ENCODE results near the gene TOGARAM1. TPM values are rescaled to one million over a fixed set of nuclear protein-coding genes. Genes with fewer than 3 reads are reported as not detected.

Gene TOGARAM1
- total RNA-seq, 1 experiment from 2014 or later, result 5.9 TPM

DNA sequence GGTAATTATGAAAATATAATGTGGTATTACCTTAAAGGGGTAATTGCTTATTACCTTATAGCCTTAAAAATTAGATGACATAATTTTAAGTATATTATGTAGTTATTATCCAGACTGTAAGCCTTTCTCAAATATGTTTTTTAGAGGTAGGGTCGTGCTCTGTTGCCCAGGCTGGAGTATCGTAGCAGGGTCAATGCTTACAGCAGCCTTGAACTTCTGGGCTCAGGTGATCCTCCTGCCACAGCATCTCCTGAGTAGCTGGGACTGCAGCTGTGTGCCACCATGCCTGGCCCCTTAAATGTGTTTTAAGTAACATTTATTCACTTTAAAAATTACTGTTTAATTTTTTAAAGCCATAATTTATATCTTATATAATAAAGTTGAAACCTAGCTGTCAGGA lies 132.3 kb downstream of the TOGARAM1 start:
- CTCF ChIA-PET, result no interaction called here

DNA sequence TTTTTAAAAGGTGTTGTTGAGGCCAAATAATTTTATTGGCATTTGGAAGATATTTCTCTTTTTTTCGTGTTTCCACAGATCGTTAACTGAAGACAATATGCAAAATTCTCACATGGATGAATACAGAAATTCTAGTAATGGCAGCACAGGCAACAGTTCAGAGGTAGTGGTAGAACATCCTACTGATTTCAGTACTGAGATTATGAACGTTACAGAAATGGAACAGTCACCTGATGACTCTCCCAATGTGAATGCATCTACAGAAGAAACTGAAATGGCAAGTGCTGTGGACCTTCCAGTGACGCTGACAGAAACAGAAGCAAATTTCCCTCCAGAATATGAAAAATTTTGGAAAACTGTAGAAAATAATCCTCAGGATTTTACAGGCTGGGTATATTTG lies 133.2 kb downstream of the TOGARAM1 start:
- H3K27ac Mint-ChIP-seq (ENCODE audit: unreplicated experiment), result no peak overlapping the region
- ChIA-PET CTCF (no interaction called here), POLR2A (no interaction called here)
- H3K9me3 Mint-ChIP-seq (ENCODE audit: unreplicated experiment), result no peaks in the 10 kb centered on the region
- Histone ChIP-seq H3K27me3 (replicated peaks; ENCODE audit: control insufficient read depth, insufficient read depth, low read length) (no peaks in the 10 kb centered on the region), H3K9me3 (no peaks in the 10 kb centered on the region), H3K36me3 (ENCODE audit: control insufficient read depth, insufficient read depth, low read length) (no peaks in the 10 kb centered on the region), H3K4me3 (ENCODE audit: low read depth, low read length) (no peak overlapping the region), H3K4me1 (no peaks in the 10 kb centered on the region)
- BruUV-seq (replicated peaks), result no TSS peak
- intact Hi-C loops (cut with micrococcal nuclease; ENCODE audit: unreplicated experiment), result no loop called here
- no peak for DNase-seq
- peaks cover 40% of the 10 kb centered on the region for H3K36me3 Mint-ChIP-seq (ENCODE audit: insufficient read depth, unreplicated experiment)
- no peaks in the 10 kb centered on the region for H3K27me3 Mint-ChIP-seq (ENCODE audit: insufficient read depth, unreplicated experiment)
- H3K4me1 Mint-ChIP-seq (ENCODE audit: low read depth, unreplicated experiment), result no peaks in the 10 kb centered on the region
- TF ChIP-seq, protein P1, sequence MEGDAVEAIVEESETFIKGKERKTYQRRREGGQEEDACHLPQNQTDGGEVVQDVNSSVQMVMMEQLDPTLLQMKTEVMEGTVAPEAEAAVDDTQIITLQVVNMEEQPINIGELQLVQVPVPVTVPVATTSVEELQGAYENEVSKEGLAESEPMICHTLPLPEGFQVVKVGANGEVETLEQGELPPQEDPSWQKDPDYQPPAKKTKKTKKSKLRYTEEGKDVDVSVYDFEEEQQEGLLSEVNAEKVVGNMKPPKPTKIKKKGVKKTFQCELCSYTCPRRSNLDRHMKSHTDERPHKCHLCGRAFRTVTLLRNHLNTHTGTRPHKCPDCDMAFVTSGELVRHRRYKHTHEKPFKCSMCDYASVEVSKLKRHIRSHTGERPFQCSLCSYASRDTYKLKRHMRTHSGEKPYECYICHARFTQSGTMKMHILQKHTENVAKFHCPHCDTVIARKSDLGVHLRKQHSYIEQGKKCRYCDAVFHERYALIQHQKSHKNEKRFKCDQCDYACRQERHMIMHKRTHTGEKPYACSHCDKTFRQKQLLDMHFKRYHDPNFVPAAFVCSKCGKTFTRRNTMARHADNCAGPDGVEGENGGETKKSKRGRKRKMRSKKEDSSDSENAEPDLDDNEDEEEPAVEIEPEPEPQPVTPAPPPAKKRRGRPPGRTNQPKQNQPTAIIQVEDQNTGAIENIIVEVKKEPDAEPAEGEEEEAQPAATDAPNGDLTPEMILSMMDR (IDR thresholded peaks at IDR 0.05; ENCODE audit: insufficient read depth in 1 of 2, low read depth in 1 of 2, low read length in 1 of 2, severe bottlenecking in 1 of 2, unreplicated experiment in 1 of 2), result no peak
- H3K4me3 Mint-ChIP-seq (ENCODE audit: unreplicated experiment), result no peak overlapping the region

More for the DNA sequence above, 132.3 kb downstream of the TOGARAM1 start:
- H3K36me3 Mint-ChIP-seq (ENCODE audit: insufficient read depth, unreplicated experiment), result peaks cover 34% of the 10 kb centered on the region
- H3K4me3 Mint-ChIP-seq (ENCODE audit: unreplicated experiment), result no peak overlapping the region
- no peak overlapping the region for H3K4me3 ChIP-seq (ENCODE audit: low read depth, low read length)
- BruUV-seq (replicated peaks), result no TSS peak
- intact Hi-C loops (cut with micrococcal nuclease; ENCODE audit: unreplicated experiment), result no loop called here
- no peaks in the 10 kb centered on the region for H3K27me3 ChIP-seq (replicated peaks; ENCODE audit: control insufficient read depth, insufficient read depth, low read length)
- no peaks in the 10 kb centered on the region for H3K9me3 ChIP-seq
- no peaks in the 10 kb centered on the region for H3K4me1 Mint-ChIP-seq (ENCODE audit: low read depth, unreplicated experiment)
- H3K9me3 Mint-ChIP-seq (ENCODE audit: unreplicated experiment), result no peaks in the 10 kb centered on the region
- TF ChIP-seq, protein P1 (IDR thresholded peaks at IDR 0.05; ENCODE audit: insufficient read depth in 1 of 2, low read depth in 1 of 2, low read length in 1 of 2, severe bottlenecking in 1 of 2, unreplicated experiment in 1 of 2), result no peak
- no peaks in the 10 kb centered on the region for H3K27me3 Mint-ChIP-seq (ENCODE audit: insufficient read depth, unreplicated experiment)
- no peak overlapping the region for H3K27ac Mint-ChIP-seq (ENCODE audit: unreplicated experiment)
- H3K4me1 ChIP-seq, result no peaks in the 10 kb centered on the region
- POLR2A ChIA-PET, result no interaction called here
- DNase-seq, result no peak
- H3K36me3 ChIP-seq (ENCODE audit: control insufficient read depth, insufficient read depth, low read length), result no peaks in the 10 kb centered on the region

DNA sequence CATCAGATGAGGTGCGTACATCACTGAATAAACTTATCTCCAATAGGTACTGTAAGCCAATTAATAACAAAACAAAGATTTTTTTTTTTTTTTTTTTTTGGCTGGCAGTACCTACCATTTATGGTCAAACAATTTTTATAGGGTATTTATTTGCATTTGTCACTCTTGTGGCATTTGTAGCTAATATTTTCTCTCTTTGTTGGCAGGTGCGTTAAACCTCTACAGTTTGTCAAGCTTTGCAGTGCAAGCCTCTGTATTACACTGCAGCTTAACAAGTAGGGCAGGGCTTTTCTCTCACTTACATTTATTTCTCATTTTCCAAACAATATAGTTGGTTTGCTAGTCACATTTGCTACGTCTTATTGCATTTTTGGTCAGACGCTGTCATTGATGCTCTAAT lies 134.2 kb downstream of the TOGARAM1 start:
- no peaks in the 10 kb centered on the region for H3K4me1 Mint-ChIP-seq (ENCODE audit: low read depth, unreplicated experiment)
- no peak for DNase-seq
- intact Hi-C loops (cut with micrococcal nuclease; ENCODE audit: unreplicated experiment), result no loop called here
- Histone ChIP-seq H3K9me3 (no peaks in the 10 kb centered on the region), H3K27me3 (replicated peaks; ENCODE audit: control insufficient read depth, insufficient read depth, low read length) (no peaks in the 10 kb centered on the region), H3K4me1 (no peaks in the 10 kb centered on the region), H3K36me3 (ENCODE audit: control insufficient read depth, insufficient read depth, low read length) (no peaks in the 10 kb centered on the region), H3K4me3 (ENCODE audit: low read depth, low read length) (no peak overlapping the region)
- H3K27me3 Mint-ChIP-seq (ENCODE audit: insufficient read depth, unreplicated experiment), result no peaks in the 10 kb centered on the region
- no peaks in the 10 kb centered on the region for H3K9me3 Mint-ChIP-seq (ENCODE audit: unreplicated experiment)
- ChIA-PET CTCF (no interaction called here), POLR2A (no interaction called here)
- no peak overlapping the region for H3K27ac Mint-ChIP-seq (ENCODE audit: unreplicated experiment)
- H3K4me3 Mint-ChIP-seq (ENCODE audit: unreplicated experiment), result no peak overlapping the region
- BruUV-seq (replicated peaks), result no TSS peak
- TF ChIP-seq, protein P1 (IDR thresholded peaks at IDR 0.05; ENCODE audit: insufficient read depth in 1 of 2, low read depth in 1 of 2, low read length in 1 of 2, severe bottlenecking in 1 of 2, unreplicated experiment in 1 of 2), result no peak
- peaks cover 40% of the 10 kb centered on the region for H3K36me3 Mint-ChIP-seq (ENCODE audit: insufficient read depth, unreplicated experiment)

All from Caco-2 (cell line).